LHCN-M2 (cell line): ENCODE data around the gene CDH4. TPM values are rescaled to one million over a fixed set of nuclear protein-coding genes. Genes with fewer than 3 reads are reported as not detected.

Experiments
- DNase-seq: peaks from one replicate; pipeline ENCODE4 v3.0.0-alpha.2; 2012; ENCODE audit warnings: low read depth
- total RNA-seq: library from RNA; depleted of rRNA; stranded (reverse); fragments of >200 nt; gene quantifications from 2 replicates; pipeline ENCODE4 v1.2.3, GENCODE V29; 2014

CDH4 gene
- total RNA-seq, 1 experiment from 2014 or later = 0.98 TPM

- no peak for DNase-seq
Observed at GRCh38 chr20:61923371-61924166, 671.5 kb downstream of the CDH4 start.

- DNase-seq = no peak
Observed at GRCh38 chr20:61924211-61924857, 672.3 kb downstream of the CDH4 start.

- no peak for DNase-seq
Observed at GRCh38 chr20:61924858-61925554, 672.9 kb downstream of the CDH4 start.

GRCh38 chr20:61925555-61926252 is 673.6 kb downstream of the CDH4 start:
- peak; percentile 39 for DNase-seq

DNA sequence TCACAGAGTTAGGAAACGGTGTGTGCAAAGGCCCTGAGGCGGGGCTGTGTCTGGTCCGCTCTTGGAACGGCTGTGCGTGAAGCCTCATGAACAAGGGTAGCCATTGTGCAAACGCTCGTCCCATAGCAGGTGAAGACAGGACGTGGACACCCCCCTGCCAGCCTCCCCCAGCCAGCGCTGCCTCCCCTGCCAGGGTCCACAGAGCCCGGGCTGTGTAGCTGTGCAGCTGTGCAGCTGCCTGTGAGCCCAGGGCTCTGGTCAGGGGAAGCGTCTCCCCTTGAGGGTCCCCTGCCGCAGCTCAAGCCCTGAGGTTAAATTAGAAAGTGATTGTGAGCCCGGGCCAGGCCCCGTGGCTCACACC is 674.2 kb downstream of the CDH4 start:
- DNase-seq = no peak

DNA sequence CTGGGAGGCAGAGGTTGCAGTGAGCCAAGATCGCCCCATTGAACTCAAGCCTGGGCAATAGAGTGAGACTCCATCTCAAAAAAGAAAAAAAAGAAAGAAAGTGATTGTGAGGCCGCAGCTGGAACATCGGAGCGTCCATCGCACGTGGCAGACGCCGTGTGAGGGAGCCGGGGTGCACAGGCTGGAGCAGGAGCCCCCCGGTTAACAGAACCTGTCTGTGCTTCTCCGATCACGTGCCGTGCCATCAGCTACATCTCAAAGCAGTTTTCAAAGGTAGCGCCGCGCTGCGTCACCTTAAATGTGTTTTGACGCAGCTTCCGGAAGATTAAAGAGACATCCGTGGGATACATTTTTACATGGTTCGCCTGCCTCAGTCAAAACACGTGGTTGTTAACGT is 674.7 kb downstream of the CDH4 start:
- DNase-seq = no peak

- DNase-seq = no peak
Observed at GRCh38 chr20:61927193-61927825, 675.2 kb downstream of the CDH4 start.

DNA sequence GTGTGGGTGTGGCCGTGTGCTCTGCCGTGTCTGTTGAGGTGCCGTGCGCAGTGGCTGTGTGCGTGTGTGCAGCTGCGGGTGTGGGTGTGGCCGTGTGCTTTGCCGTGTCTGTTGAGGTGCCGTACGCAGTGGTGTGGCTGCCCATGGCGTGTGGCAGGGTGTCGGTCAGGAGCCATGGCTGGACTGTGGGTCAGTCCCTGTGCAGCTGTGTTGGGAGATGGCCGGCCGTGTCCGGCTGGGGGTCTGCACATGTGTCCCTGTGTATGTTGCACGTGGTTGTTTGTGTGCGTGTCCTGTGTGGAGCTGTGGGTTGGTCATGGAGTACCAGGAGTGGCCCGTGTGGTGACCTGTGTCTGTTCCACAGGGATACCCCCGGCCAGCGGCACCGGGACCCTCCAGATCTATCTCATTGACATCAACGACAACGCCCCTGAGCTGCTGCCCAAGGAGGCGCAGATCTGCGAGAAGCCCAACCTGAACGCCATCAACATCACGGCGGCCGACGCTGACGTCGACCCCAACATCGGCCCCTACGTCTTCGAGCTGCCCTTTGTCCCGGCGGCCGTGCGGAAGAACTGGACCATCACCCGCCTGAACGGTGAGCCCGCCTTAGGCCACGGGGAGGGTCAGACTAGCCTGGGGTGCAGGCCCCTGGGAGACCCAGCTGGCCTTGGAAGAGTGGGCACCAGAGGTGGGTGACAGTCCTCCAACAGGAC is 675.9 kb downstream of the CDH4 start:
- DNase-seq = no peak

DNA sequence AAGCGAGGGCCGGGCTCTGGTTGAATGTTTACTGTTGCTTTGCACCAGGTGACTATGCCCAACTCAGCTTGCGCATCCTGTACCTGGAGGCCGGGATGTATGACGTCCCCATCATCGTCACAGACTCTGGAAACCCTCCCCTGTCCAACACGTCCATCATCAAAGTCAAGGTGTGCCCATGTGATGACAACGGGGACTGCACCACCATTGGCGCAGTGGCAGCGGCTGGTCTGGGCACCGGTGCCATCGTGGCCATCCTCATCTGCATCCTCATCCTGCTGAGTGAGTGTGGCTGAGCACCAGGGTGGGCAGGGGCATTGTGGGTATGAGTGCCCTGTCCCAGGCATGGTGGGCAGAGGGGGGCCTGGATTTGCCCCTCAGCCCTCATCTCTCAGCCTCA is 677.5 kb downstream of the CDH4 start:
- DNase-seq = no peak

- DNase-seq = no peak
Observed at GRCh38 chr20:61929971-61930666, 678.1 kb downstream of the CDH4 start.

DNA sequence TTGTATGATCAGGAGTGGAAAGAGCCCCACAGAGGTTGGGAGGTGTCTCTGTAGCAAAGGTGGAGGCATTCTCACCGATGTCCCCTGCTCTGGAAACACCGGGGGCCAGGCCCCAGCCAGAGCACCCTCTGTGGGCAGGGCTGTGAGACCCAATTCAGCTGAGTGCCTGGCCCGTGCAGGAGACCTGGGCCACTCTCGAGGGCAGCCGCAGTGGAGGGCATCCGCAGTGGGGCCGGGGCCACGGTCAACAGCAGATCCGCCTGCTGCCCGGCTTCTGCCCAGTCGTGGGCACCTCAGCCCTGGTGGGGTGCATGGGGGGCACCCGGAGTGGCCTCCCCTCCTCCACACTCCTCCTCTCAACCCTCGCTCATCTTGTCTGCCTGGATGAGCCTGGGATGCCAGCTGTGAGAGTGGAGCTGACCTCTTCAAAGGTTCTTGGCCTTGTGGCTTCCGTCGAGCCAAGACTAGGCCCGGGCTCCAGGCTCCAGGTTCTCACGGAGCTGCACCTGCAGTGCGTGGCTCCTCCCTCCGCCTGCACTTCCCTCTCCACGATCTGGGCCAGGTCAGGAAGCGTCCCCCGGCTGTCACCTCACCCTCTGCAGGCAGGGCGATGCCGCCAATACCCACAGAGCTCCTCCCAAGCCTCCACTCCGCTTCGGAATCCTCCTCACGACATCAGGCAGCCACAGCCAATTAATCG is 678.9 kb downstream of the CDH4 start:
- no peak for DNase-seq

DNA sequence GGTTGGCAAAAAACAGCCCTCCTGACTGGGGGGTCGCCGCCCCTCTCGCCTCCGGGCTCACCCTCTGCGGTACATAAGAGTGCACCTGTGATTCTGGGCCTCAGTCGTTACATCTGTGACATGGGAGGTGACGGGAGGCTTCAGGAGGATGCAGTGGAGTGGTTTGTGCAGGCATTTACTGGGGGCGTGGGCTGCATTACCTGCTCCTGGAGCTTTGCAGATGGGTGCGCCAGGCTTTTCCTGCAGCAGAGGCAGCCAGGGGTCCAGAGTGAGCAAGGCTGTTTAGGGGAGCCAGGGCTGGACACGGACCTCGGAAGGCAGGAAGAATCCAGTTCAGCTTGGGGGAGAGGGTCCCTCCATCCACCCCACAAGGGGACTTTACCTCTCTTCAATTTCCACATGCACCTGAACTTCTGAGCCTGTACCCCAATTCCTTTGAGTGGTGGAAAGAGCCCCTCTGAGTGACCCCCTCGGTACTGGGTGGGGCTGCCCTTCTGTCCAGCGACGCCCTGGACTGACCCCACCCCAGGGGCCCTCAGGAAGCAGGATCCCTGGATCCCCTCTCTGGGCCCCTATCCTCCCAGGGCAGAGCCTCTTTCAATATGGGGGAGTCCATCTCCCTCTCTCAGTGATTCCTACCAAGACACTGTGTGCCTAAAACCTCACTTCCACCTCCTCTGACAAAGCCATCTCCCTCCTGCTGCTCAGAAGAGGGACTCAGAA is 679.6 kb downstream of the CDH4 start:
- no peak for DNase-seq

DNA sequence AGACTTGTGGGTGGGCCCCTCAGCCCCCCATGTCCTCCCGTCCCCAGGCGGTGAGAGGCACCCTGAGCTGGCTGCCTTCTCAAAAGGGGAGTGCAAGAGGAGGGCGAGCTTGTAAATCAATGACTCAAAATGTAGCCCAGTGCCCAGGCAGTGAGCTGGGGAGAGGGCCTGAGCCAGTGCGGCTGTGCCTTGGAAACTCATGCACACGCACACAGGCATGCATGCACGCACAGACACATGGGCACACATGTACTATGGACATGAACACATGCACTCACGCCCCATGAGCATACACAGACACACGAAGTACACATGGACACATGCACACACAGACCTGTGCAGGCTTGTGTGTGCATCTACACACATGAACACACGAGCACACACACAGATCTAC is 680.1 kb downstream of the CDH4 start:
- no peak for DNase-seq

GRCh38 chr20:61932711-61933480 is 680.8 kb downstream of the CDH4 start:
- DNase-seq = no peak

GRCh38 chr20:61933481-61933950 is 681.5 kb downstream of the CDH4 start:
- no peak for DNase-seq

GRCh38 chr20:61933951-61934715 is 682.1 kb downstream of the CDH4 start:
- DNase-seq = no peak
